Fibroblast of lung (primary cell): ENCODE measurements around the gene TMCO1. TPM values are rescaled to one million over a fixed set of nuclear protein-coding genes. Genes with fewer than 3 reads are reported as not detected.
"Not testable (repeated sequence)": the region's sequence is repeated elsewhere in the genome, so short reads cannot be mapped to it uniquely, and the experiment has no call there.

Experiments used
- DNase-seq, 2 donors: peaks; one replicate each; pipeline versions ENCODE4 v3.0.0 to v3.0.0-alpha.2; 2010; ENCODE audit warnings: low read depth in 2 of 2
- H2AFZ ChIP-seq: 2 replicates; pipeline ENCODE4 v1.5.1; 2012; ENCODE audit warnings: low read length, control low read depth, inconsistent platforms
- H3K27ac ChIP-seq: 2 replicates; pipeline ENCODE4 v1.5.1; 2011; ENCODE audit warnings: low read length, control low read depth; ENCODE audit not compliant: insufficient read depth
- H3K27me3 ChIP-seq: 2 replicates; pipeline ENCODE4 v1.5.1; 2011; ENCODE audit warnings: mild to moderate bottlenecking, low read length; ENCODE audit not compliant: control insufficient read depth, insufficient read depth
- H3K36me3 ChIP-seq: 2 replicates; pipeline ENCODE4 v1.5.1; 2011; ENCODE audit warnings: low read length; ENCODE audit not compliant: control insufficient read depth, insufficient read depth
- H3K4me1 ChIP-seq: 2 replicates; pipeline ENCODE4 v1.5.1; 2011; ENCODE audit warnings: low read length; ENCODE audit not compliant: control insufficient read depth, insufficient read depth; ENCODE audit errors: extremely low read depth
- H3K4me2 ChIP-seq: 2 replicates; pipeline ENCODE4 v1.5.1; 2011; ENCODE audit warnings: low read length, control low read depth; ENCODE audit not compliant: insufficient read depth; ENCODE audit errors: extremely low read depth
- H3K4me3 ChIP-seq, 4 experiments: fragments of 200-600 bp in 1 of 4; sonication (generic) in 1 of 4; replicated peaks in 1 of 4; 2 replicates each; pipeline ENCODE4 v1.5.1; 2011 to 2016; ENCODE audit warnings: low read length in 4 of 4, low read depth in 3 of 4, mild to moderate bottlenecking in 3 of 4, control low read depth in 2 of 4, inconsistent platforms in 1 of 4, mixed read lengths in 1 of 4; ENCODE audit not compliant: insufficient read depth in 1 of 4; ENCODE audit errors: control extremely low read depth in 1 of 4
- H3K79me2 ChIP-seq: 2 replicates; pipeline ENCODE4 v1.5.1; 2012; ENCODE audit warnings: mild to moderate bottlenecking, low read length, inconsistent platforms; ENCODE audit not compliant: control insufficient read depth, insufficient read depth
- H3K9ac ChIP-seq: 2 replicates; pipeline ENCODE4 v1.5.1; 2011; ENCODE audit warnings: mild to moderate bottlenecking, low read length, control low read depth; ENCODE audit not compliant: insufficient read depth
- H3K9me3 ChIP-seq: 2 replicates; pipeline ENCODE4 v1.5.1; 2012; ENCODE audit warnings: low read depth, low read length; ENCODE audit not compliant: control insufficient read depth, insufficient read depth
- H4K20me1 ChIP-seq: 2 replicates; pipeline ENCODE4 v1.5.1; 2011; ENCODE audit warnings: low read length; ENCODE audit not compliant: control insufficient read depth, insufficient read depth; ENCODE audit errors: extremely low read depth
- CTCF ChIP-seq, 2 donors: IDR thresholded peaks in 1 of 2; conservative IDR thresholded peaks in 1 of 2; 1 replicate in 1 of 2; 2 replicates in 1 of 2; pipeline ENCODE4 v1.5.1; 2011 to 2012; ENCODE audit warnings: low read length in 2 of 2, control low read depth in 1 of 2, inconsistent platforms in 1 of 2, low read depth in 1 of 2, mild to moderate bottlenecking in 1 of 2
- EZH2 ChIP-seq: IDR thresholded peaks from 2 replicates; pipeline ENCODE4 v1.5.1; 2012; ENCODE audit warnings: low read length, control low read depth, mild to moderate bottlenecking; ENCODE audit errors: missing control alignments
- polyA plus RNA-seq, 2 donors: library from polyadenylated mRNA; depleted of rRNA in 1 of 2; stranded (reverse) in 1 of 2; unstranded in 1 of 2; fragments of >200 nt; gene quantifications; 2 replicates each; pipeline ENCODE4 v1.2.1, GENCODE V29; 2011 to 2012; ENCODE audit warnings: missing spikeins in 1 of 2
- total RNA-seq: library from RNA; depleted of rRNA; stranded (reverse); fragments of >200 nt; gene quantifications from 2 replicates; pipeline ENCODE4 v1.2.1, GENCODE V29; 2014

The TMCO1 gene
- total and polyA plus RNA-seq, 2 donors (not counting 1 experiment from before 2014, with no cell fraction given) = 70.2 to 198 TPM

DNA sequence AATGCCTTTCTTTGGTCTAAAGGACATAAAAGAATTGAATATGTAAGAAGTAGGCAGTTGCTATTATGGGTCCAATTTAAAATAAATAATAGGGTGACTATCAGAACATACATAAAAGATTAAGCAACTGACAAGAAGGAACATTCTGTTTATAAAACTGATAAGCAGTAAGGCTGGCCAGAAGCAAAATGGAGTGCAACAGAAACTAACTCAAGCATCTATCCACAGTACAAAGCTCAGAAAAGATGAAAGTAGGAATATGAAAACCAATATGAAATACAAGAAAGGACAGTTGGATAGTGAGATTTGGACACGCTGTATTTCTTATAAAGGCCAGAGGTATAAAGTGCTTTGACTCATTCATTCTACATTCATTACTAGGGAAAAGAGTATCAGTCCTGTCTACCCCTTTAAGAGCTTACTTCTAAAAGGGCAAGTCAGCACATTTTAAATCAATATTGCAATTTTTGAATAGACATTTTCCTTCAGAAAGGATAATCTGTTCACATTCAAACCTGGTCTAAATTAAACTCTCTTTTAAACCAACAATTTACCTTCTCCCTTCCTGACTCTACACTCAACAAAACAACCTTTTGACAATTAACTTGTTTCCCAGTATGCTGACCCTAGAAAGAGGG is 84.7 kb downstream of the TMCO1 start:
- peak in 1 of 2 donors; percentile 53 for DNase-seq
- no peak overlapping the region for H3K9ac ChIP-seq
- H4K20me1 ChIP-seq = no peaks in the 10 kb centered on the region
- no peak overlapping the region for H2AFZ ChIP-seq
- no peak for TF ChIP-seq CTCF (conservative IDR thresholded peaks at IDR 0.05 in 1 of 2, IDR thresholded peaks at IDR 0.05 in 1 of 2; ENCODE audit: low read depth in 1 of 2, low read length in 2 of 2)
- TF ChIP-seq EZH2 = no peak
- H3K27ac ChIP-seq = no peak overlapping the region
- peak overlapping the region in 1 of 4 experiments; percentile 11 for H3K4me3 ChIP-seq
- H3K4me2 ChIP-seq = no peak overlapping the region
- H3K36me3 ChIP-seq = peaks cover 9% of the 10 kb centered on the region
- H3K79me2 ChIP-seq = peaks cover 38% of the 10 kb centered on the region
- no peaks in the 10 kb centered on the region for H3K9me3 ChIP-seq
- H3K27me3 ChIP-seq = no peaks in the 10 kb centered on the region
- no peaks in the 10 kb centered on the region for H3K4me1 ChIP-seq

GRCh38 chr1:165680773-165681172 is 87.9 kb downstream of the TMCO1 start:
- not testable (repeated sequence) for H2AFZ ChIP-seq
- peaks cover 12% of the 10 kb centered on the region for H3K36me3 ChIP-seq
- peaks cover 16% of the 10 kb centered on the region for H3K79me2 ChIP-seq

GRCh38 chr1:165680303-165680702 is 88.4 kb downstream of the TMCO1 start:
- no peak overlapping the region for H3K27ac ChIP-seq
- H3K9me3 ChIP-seq = no peaks in the 10 kb centered on the region
- no peaks in the 10 kb centered on the region for H4K20me1 ChIP-seq
- H3K9ac ChIP-seq = no peak overlapping the region
- H3K27me3 ChIP-seq = no peaks in the 10 kb centered on the region
- no peaks in the 10 kb centered on the region for H3K4me1 ChIP-seq
- H3K4me2 ChIP-seq = no peak overlapping the region
- no peak overlapping the region for H3K4me3 ChIP-seq
- H2AFZ ChIP-seq = no peak overlapping the region
- H3K79me2 ChIP-seq = peaks cover 12% of the 10 kb centered on the region
- peaks cover 12% of the 10 kb centered on the region for H3K36me3 ChIP-seq
- no peak for DNase-seq
- TF ChIP-seq CTCF (conservative IDR thresholded peaks at IDR 0.05 in 1 of 2, IDR thresholded peaks at IDR 0.05 in 1 of 2; ENCODE audit: low read depth in 1 of 2, low read length in 2 of 2) (no peak), EZH2 (no peak)

More at GRCh38 chr1:165680773-165681172, 87.9 kb downstream of the TMCO1 start:
- DNase-seq, H3K9ac ChIP-seq, H3K9me3 ChIP-seq, H3K27ac ChIP-seq, H3K4me1 ChIP-seq, H3K4me2 ChIP-seq, H3K27me3 ChIP-seq, H4K20me1 ChIP-seq, H3K4me3 ChIP-seq: not testable (repeated sequence)
